Lower leg skin (tissue), 3 donors: ENCODE results near the gene PRICKLE2.

Experiments used
- POLR2A ChIP-seq, 2 donors: fragments of 450-650 bp; IDR thresholded peaks; one replicate each; pipeline ENCODE4 v1.6.1; 2016 to 2017; ENCODE audit warnings: antibody characterized with exemption in 2 of 2, mild to moderate bottlenecking in 1 of 2, moderate library complexity in 1 of 2
- TF ChIP-seq, protein P1 (sequence below), 3 donors: fragments of 450-650 bp; IDR thresholded peaks; one replicate each; pipeline ENCODE4 v1.5.1; 2016; ENCODE audit warnings: antibody characterized with exemption in 3 of 3, mild to moderate bottlenecking in 3 of 3, moderate library complexity in 2 of 3

GRCh38 chr3:64152086-64152485, 73.2 kb downstream of the PRICKLE2 start:
- TF ChIP-seq, protein P1, sequence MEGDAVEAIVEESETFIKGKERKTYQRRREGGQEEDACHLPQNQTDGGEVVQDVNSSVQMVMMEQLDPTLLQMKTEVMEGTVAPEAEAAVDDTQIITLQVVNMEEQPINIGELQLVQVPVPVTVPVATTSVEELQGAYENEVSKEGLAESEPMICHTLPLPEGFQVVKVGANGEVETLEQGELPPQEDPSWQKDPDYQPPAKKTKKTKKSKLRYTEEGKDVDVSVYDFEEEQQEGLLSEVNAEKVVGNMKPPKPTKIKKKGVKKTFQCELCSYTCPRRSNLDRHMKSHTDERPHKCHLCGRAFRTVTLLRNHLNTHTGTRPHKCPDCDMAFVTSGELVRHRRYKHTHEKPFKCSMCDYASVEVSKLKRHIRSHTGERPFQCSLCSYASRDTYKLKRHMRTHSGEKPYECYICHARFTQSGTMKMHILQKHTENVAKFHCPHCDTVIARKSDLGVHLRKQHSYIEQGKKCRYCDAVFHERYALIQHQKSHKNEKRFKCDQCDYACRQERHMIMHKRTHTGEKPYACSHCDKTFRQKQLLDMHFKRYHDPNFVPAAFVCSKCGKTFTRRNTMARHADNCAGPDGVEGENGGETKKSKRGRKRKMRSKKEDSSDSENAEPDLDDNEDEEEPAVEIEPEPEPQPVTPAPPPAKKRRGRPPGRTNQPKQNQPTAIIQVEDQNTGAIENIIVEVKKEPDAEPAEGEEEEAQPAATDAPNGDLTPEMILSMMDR (IDR thresholded peaks at IDR 0.05), result no peak
- no peak for TF ChIP-seq POLR2A (IDR thresholded peaks at IDR 0.05)
